Ovary (tissue), 9 donors: ENCODE results near the gene CHGA. TPM values are rescaled to one million over a fixed set of nuclear protein-coding genes. Genes with fewer than 3 reads are reported as not detected.

Source experiments
- DNase-seq, 5 donors: peaks; one replicate each; pipeline ENCODE4 v3.0.0-alpha.2; 2019 to 2020
- H3K27ac ChIP-seq, 2 donors: fragments of 200-600 bp; one replicate each; pipeline versions ENCODE4 v1.5.1 to v1.8.0; 2019 to 2022
- H3K27me3 ChIP-seq: fragments of 200-600 bp; one replicate; pipeline ENCODE4 v1.8.0; 2022
- H3K36me3 ChIP-seq: fragments of 200-600 bp; sonication (generic); one replicate; pipeline ENCODE4 v1.5.1; 2019
- H3K4me1 ChIP-seq: one replicate; pipeline ENCODE4 v1.8.1; 2013; ENCODE audit warnings: mild to moderate bottlenecking, moderate library complexity; ENCODE audit not compliant: insufficient read depth
- H3K4me3 ChIP-seq: fragments of 200-600 bp; sonication (generic); one replicate; pipeline ENCODE4 v1.5.1; 2017
- H3K9me3 ChIP-seq, 2 donors: fragments of 200-600 bp in 1 of 2; sonication (generic) in 1 of 2; one replicate each; pipeline versions ENCODE4 v1.5.1 to v1.8.1; 2013 to 2019; ENCODE audit warnings: mild to moderate bottlenecking in 1 of 2, moderate library complexity in 1 of 2
- EP300 ChIP-seq: sonication (generic); formaldehyde crosslinking; IDR thresholded peaks from one replicate; pipeline ENCODE4 v1.6.1; 2017; ENCODE audit warnings: antibody characterized with exemption
- POLR2A ChIP-seq: fragments of 450-650 bp; IDR thresholded peaks from one replicate; pipeline ENCODE4 v1.6.1; 2017; ENCODE audit warnings: antibody characterized with exemption, mild to moderate bottlenecking, moderate library complexity
- WGBS, 3 donors: extraction: QIAGEN DNeasy Blood & Tissue Kit in 1 of 3; methylation state at CpG; one replicate each; pipeline versions ENCODE4 v1.1.5 to v1.1.7; 2013 to 2017; 5-methylcytosine and 5-hydroxymethylcytosine counted together
- intact Hi-C, 4 donors: fragments of 100-400 bp; cut with DNase I; formaldehyde crosslinking; loops; one replicate each; pipeline versions ENCODE4 v1.11.0 to v1.15.1; 2022 to 2023
- polyA plus RNA-seq, 2 donors: library from polyadenylated mRNA; stranded (reverse); fragments of 200-250 nt in 1 of 2; fragments of 350-450 nt in 1 of 2; fragmentation: Illumina TruSeq in 1 of 2; extraction: RNeasy Lipid Tissue Mini Kit (QIAGEN cat#74804) in 1 of 2; gene quantifications; one replicate each; pipeline ENCODE4 v1.2.3, GENCODE V29; 2013 to 2014
- total RNA-seq, 7 donors: library from RNA; depleted of rRNA in 2 of 7; stranded (reverse); fragments of >200 nt in 2 of 7; fragmentation: NEBNext Ultra II Directional in 3 of 7; extraction: Animal tissue kit (Norgen Biotek cat#: 25700) in 3 of 7; gene quantifications; one replicate each; pipeline versions ENCODE4 v1.1.0 to v1.2.4, GENCODE V29; 2016 to 2023
- TF ChIP-seq, protein P1 (sequence below), 3 donors: fragments of 450-650 bp in 2 of 3; fragments of 200-600 bp in 1 of 3; IDR thresholded peaks; one replicate each; pipeline versions ENCODE4 v1.5.1 to v1.8.0; 2016 to 2022; ENCODE audit warnings: antibody characterized with exemption in 3 of 3, mild to moderate bottlenecking in 1 of 3
- donor health status: DM: no; HTN: no; CAD: no; lungs with moderate emphysema.
- donor health status: DM: no; HTN: no; CAD: no.
- donor health status: Bipolar disorder and iron deficiency.
- donor health status: DM: yes; HTN: yes; CAD: no.
- donor health status: DM: no; HTN: no; CAD: no.
- donor health status: DM: yes; HTN: yes; CAD: no.

The CHGA gene
- total and polyA plus RNA-seq, 9 donors = 0.13 to 1.6 (median 0.60) TPM; not detected in 2

DNA sequence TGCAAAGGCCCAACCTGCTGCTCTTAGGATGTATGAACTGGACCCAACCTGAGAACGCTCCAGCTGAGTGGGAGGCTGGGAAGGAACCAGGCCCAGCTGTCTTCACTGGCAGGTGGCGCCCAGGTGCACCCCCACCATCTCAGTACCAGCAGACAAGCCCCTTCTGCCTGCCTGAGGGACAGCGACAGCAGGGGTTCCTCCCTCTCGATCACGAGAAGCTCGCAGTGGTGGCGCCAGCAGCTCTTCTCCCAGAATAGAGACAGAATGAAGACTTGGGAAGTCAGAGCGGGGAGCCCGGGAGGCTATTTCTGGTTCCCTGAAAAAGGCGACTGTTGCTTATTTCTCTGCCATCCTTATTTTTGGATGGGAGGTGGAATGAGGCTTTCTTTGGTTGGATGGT lies 46.5 kb downstream of the CHGA start:
- Histone ChIP-seq H3K27me3 (no peaks in the 10 kb centered on the region), H3K4me1 (no peaks in the 10 kb centered on the region), H3K27ac (no peak overlapping the region), H3K9me3 (no peaks in the 10 kb centered on the region), H3K36me3 (no peaks in the 10 kb centered on the region), H3K4me3 (no peak overlapping the region)
- TF ChIP-seq POLR2A = no peak
- intact Hi-C loops = no loop called here
- DNase-seq = no peak
- WGBS, 3 donors = 85 to 95% (median 86%) methylated on average over 9 to 10 of the region's 10 CpGs

DNA sequence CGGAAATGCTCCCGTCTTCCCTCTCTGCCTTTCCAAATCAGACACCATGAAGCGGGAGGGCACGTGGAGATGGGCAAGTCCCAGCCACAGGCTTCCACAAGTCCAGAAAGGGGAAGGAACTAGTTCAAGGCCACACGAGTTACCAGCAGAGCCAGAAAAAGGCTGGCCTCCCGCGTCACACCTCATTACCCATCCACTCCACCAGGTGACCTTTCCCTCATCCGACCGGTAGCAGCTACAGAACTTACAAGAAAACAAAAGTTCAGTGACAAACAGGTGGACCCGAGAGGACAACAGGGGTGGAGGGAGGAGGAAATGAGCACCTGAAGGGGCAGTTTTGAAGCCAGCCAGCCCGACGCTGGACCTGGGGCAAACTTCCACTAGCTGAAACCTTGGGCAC lies 46.9 kb downstream of the CHGA start:
- WGBS, 3 donors = 59 to 72% (median 63%) methylated on average over 12 of the region's 12 CpGs
- TF ChIP-seq POLR2A (no peak), EP300 (no peak)
- TF ChIP-seq, protein P1, sequence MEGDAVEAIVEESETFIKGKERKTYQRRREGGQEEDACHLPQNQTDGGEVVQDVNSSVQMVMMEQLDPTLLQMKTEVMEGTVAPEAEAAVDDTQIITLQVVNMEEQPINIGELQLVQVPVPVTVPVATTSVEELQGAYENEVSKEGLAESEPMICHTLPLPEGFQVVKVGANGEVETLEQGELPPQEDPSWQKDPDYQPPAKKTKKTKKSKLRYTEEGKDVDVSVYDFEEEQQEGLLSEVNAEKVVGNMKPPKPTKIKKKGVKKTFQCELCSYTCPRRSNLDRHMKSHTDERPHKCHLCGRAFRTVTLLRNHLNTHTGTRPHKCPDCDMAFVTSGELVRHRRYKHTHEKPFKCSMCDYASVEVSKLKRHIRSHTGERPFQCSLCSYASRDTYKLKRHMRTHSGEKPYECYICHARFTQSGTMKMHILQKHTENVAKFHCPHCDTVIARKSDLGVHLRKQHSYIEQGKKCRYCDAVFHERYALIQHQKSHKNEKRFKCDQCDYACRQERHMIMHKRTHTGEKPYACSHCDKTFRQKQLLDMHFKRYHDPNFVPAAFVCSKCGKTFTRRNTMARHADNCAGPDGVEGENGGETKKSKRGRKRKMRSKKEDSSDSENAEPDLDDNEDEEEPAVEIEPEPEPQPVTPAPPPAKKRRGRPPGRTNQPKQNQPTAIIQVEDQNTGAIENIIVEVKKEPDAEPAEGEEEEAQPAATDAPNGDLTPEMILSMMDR (IDR thresholded peaks at IDR 0.05) = no peak
- DNase-seq = peak in 1 of 5 donors; percentile 49
- Histone ChIP-seq H3K36me3 (no peaks in the 10 kb centered on the region), H3K4me1 (no peaks in the 10 kb centered on the region), H3K27me3 (no peaks in the 10 kb centered on the region), H3K9me3 (no peaks in the 10 kb centered on the region), H3K27ac (no peak overlapping the region), H3K4me3 (no peak overlapping the region)
- intact Hi-C loops = loop anchor here in 1 of 4 donors (5.0 kb wide), 1 partner anchor 147 kb away; the partner anchor contains the start of gene ITPK1

DNA sequence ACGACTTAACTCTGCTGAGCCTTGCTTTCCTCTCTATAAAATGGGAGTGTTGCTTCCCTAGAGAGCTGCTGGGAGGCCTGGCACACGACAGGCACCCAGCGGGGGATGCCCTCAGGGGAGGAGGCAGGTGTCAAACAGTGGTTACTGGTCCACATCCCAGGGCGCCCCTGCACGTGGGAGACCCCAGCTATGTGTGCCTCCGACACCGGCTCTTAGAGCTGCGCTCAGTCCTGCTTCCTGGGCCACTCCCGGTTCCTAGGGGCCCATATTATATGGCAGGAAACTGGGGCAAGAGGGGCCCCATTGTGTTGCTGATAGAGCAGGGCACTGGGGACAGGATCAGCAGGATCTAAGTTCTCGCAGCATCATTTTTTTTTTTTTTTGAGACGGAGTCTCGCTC lies 47.3 kb downstream of the CHGA start:
- no peaks in the 10 kb centered on the region for H3K36me3 ChIP-seq
- H3K4me3 ChIP-seq = no peak overlapping the region
- no peak for DNase-seq
- TF ChIP-seq EP300 (no peak), POLR2A (no peak)
- TF ChIP-seq, protein P1 (IDR thresholded peaks at IDR 0.05) = no peak
- H3K27ac ChIP-seq = no peak overlapping the region
- WGBS, 3 donors = 87 to 90% (median 90%) methylated on average over 12 of the region's 12 CpGs
- no peaks in the 10 kb centered on the region for H3K9me3 ChIP-seq
- no peaks in the 10 kb centered on the region for H3K4me1 ChIP-seq
- H3K27me3 ChIP-seq = no peaks in the 10 kb centered on the region
- intact Hi-C loops = loop anchor here in 1 of 4 donors (5.0 kb wide), 1 partner anchor 147 kb away; the partner anchor contains the start of gene ITPK1

GRCh38 chr14:92971601-92972180 lies 48.7 kb downstream of the CHGA start:
- Histone ChIP-seq H3K27me3 (no peaks in the 10 kb centered on the region), H3K9me3 (no peaks in the 10 kb centered on the region), H3K4me1 (no peaks in the 10 kb centered on the region), H3K27ac (no peak overlapping the region), H3K36me3 (no peaks in the 10 kb centered on the region), H3K4me3 (no peak overlapping the region)
- no peak for DNase-seq
- intact Hi-C loops = loop anchor here in 1 of 4 donors (5.0 kb wide), 1 partner anchor 146 kb away; the partner anchor contains the start of gene ITPK1
- 94 to 96% (median 96%) methylated on average over 16 of the region's 16 CpGs for WGBS, 3 donors
- no peak for TF ChIP-seq POLR2A
- no peak for TF ChIP-seq EP300
- TF ChIP-seq, protein P1 (IDR thresholded peaks at IDR 0.05) = no peak

DNA sequence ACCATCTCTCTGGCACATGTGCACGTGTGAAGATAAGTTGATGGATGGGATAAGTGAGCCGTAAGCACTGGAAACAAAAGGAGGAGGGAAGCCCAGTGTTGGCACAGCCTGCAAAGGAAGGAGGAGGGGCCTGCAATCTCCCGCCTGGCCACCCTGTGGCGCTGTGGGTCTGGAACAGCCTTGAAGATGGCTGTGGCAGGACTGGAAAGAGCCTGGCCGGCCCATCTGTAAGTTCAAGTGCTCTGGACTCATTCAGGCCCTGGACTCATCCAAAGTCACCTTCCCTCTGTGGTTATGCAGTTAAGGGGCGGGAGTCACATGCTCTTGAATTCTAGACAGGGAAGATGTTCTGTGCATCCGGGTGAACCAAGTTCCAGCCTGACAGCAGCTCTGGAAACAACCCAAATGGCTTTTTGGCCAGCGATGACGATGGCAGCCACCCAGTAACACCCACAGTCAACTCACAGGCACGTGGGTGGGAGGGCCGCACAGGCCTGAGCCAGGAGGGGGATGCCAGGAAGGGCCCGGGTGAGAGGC lies 50.4 kb downstream of the CHGA start:
- DNase-seq = peak; percentile 62 to 88 (median 73)
- TF ChIP-seq, protein P1 (IDR thresholded peaks at IDR 0.05) = peak; percentile 35 to 73 (median 46)
- no peak for TF ChIP-seq EP300
- Histone ChIP-seq H3K9me3 (no peaks in the 10 kb centered on the region), H3K4me3 (no peak overlapping the region), H3K27me3 (no peaks in the 10 kb centered on the region), H3K4me1 (no peaks in the 10 kb centered on the region), H3K27ac (no peak overlapping the region), H3K36me3 (no peaks in the 10 kb centered on the region)
- intact Hi-C loops = loop anchor here in 1 of 4 donors (5.0 kb wide), 1 partner anchor 144 kb away; the partner anchor contains the start of gene ITPK1
- WGBS, 3 donors = 41 to 60% (median 60%) methylated on average over 12 of the region's 12 CpGs
